Lung (tissue), 12 donors: ENCODE results near the gene GFY. TPM values are rescaled to one million over a fixed set of nuclear protein-coding genes. Genes with fewer than 3 reads are reported as not detected.

ENCODE experiments used
- ATAC-seq: fragments of 200-7000 bp; cut with Tn5 transposase; one replicate; pipeline ENCODE4 v1.9.1; 2020; ENCODE audit warnings: moderate number of reproducible peaks; ENCODE audit not compliant: insufficient read depth, low FRiP score
- DNase-seq, 3 donors: peaks; one replicate each; pipeline ENCODE4 v3.0.0-alpha.2; 2013 to 2017
- H3K27ac ChIP-seq, 2 donors: one replicate each; pipeline ENCODE4 v1.5.1; 2013; ENCODE audit warnings: mild to moderate bottlenecking in 2 of 2, moderate library complexity in 2 of 2, control low read depth in 1 of 2, inconsistent platforms in 1 of 2, low read depth in 1 of 2, low read length in 1 of 2
- H3K27me3 ChIP-seq, 3 donors: one replicate each; pipeline ENCODE4 v1.5.1; 2013; ENCODE audit warnings: low read length in 2 of 3; ENCODE audit not compliant: control insufficient read depth in 3 of 3, insufficient read depth in 3 of 3
- H3K36me3 ChIP-seq, 4 donors: one replicate each; pipeline ENCODE4 v1.5.1; 2013; ENCODE audit warnings: low read length in 4 of 4, mild to moderate bottlenecking in 1 of 4, moderate library complexity in 1 of 4; ENCODE audit not compliant: control insufficient read depth in 4 of 4, insufficient read depth in 4 of 4
- H3K4me1 ChIP-seq, 5 donors: one replicate each; pipeline ENCODE4 v1.5.1; 2013; ENCODE audit warnings: low read length in 5 of 5, mild to moderate bottlenecking in 2 of 5, moderate library complexity in 1 of 5; ENCODE audit not compliant: control insufficient read depth in 5 of 5, insufficient read depth in 5 of 5
- H3K4me3 ChIP-seq: one replicate; pipeline ENCODE4 v1.5.1; 2013; ENCODE audit warnings: mild to moderate bottlenecking, control low read depth, moderate library complexity
- H3K9ac ChIP-seq, 2 donors: one replicate each; pipeline ENCODE4 v1.5.1; 2013; ENCODE audit warnings: low read length in 2 of 2, control low read depth in 1 of 2; ENCODE audit not compliant: insufficient read depth in 1 of 2
- H3K9me3 ChIP-seq, 4 donors: one replicate each; pipeline ENCODE4 v1.5.1; 2013; ENCODE audit warnings: low read length in 3 of 4, mild to moderate bottlenecking in 1 of 4, moderate library complexity in 1 of 4; ENCODE audit not compliant: control insufficient read depth in 4 of 4, insufficient read depth in 3 of 4
- WGBS, 2 donors: extraction: QIAGEN DNeasy Blood & Tissue Kit; methylation state at CpG; one replicate each; pipeline ENCODE4 v1.1.7; 2013; 5-methylcytosine and 5-hydroxymethylcytosine counted together
- polyA plus RNA-seq, 2 donors: library from polyadenylated mRNA; stranded (reverse); fragments of 200-250 nt; gene quantifications; one replicate each; pipeline ENCODE4 v1.2.1, GENCODE V29; 2013
- total RNA-seq, 2 donors: library from RNA; depleted of rRNA in 1 of 2; stranded (reverse); fragments of >200 nt in 1 of 2; gene quantifications; one replicate each; pipeline ENCODE4 v1.2.1, GENCODE V29; 2014 to 2021
- TF ChIP-seq, protein P1 (sequence below): IDR thresholded peaks from 2 replicates; pipeline ENCODE4 v1.5.1; 2012; ENCODE audit warnings: mild to moderate bottlenecking; ENCODE audit errors: control extremely low read depth, extremely low read depth
- donor health status: control.
- donor health status: control.
- donor health status: Bipolar disorder and iron deficiency.
- donor health status: healthy.
- donor health status: DM: yes; HTN: yes; CAD: no.

Gene GFY
- total and polyA plus RNA-seq, 4 donors = not detected

- 95 to 98% methylated on average over 37 of the region's 37 CpGs for WGBS, 2 donors
- Histone ChIP-seq H3K27me3 (no peaks in the 10 kb centered on the region), H3K36me3 (peaks cover 0 to 44% (median 1%) of the 10 kb centered on the region in 4 donors), H3K4me1 (peaks cover 0 to 12% (median 5%) of the 10 kb centered on the region in 5 donors), H3K9ac (no peak overlapping the region), H3K9me3 (no peaks in the 10 kb centered on the region), H3K27ac (no peak overlapping the region), H3K4me3 (no peak overlapping the region)
- TF ChIP-seq, protein P1, sequence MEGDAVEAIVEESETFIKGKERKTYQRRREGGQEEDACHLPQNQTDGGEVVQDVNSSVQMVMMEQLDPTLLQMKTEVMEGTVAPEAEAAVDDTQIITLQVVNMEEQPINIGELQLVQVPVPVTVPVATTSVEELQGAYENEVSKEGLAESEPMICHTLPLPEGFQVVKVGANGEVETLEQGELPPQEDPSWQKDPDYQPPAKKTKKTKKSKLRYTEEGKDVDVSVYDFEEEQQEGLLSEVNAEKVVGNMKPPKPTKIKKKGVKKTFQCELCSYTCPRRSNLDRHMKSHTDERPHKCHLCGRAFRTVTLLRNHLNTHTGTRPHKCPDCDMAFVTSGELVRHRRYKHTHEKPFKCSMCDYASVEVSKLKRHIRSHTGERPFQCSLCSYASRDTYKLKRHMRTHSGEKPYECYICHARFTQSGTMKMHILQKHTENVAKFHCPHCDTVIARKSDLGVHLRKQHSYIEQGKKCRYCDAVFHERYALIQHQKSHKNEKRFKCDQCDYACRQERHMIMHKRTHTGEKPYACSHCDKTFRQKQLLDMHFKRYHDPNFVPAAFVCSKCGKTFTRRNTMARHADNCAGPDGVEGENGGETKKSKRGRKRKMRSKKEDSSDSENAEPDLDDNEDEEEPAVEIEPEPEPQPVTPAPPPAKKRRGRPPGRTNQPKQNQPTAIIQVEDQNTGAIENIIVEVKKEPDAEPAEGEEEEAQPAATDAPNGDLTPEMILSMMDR = no peak
- no peak for ATAC-seq
- DNase-seq = no peak
Measured at GRCh38 chr19:49461656-49462055, 36.5 kb downstream of the GFY start.

DNA sequence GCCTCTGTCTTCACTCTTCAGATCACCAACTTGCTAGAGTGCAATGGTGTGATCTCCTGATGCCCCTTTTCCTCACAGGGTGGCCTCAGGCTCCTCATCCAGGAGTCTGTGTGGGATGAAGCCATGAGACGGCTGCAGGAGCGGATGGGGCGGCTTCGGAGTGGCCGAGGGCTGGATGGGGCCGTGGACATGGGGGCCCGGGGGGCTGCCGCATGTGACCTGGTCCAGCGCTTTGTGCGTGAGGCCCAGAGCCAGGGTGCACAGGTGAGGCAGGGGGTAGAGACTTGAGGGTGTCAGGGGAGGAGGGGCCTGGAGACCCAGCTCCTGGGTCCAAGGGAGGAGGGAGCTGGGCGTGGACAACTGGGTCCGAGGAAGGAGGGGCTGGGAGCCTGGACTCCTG is 37.3 kb downstream of the GFY start:
- 89 to 90% methylated on average over 12 of the region's 12 CpGs for WGBS, 2 donors
- ATAC-seq = no peak
- H3K36me3 ChIP-seq = peaks cover 0 to 44% (median 1%) of the 10 kb centered on the region in 4 donors
- H3K4me3 ChIP-seq = no peak overlapping the region
- no peaks in the 10 kb centered on the region for H3K27me3 ChIP-seq
- TF ChIP-seq, protein P1 = no peak
- DNase-seq = no peak
- H3K9ac ChIP-seq = no peak overlapping the region
- no peak overlapping the region for H3K27ac ChIP-seq
- peaks cover 0 to 8% (median 5%) of the 10 kb centered on the region in 5 donors for H3K4me1 ChIP-seq
- no peaks in the 10 kb centered on the region for H3K9me3 ChIP-seq

DNA sequence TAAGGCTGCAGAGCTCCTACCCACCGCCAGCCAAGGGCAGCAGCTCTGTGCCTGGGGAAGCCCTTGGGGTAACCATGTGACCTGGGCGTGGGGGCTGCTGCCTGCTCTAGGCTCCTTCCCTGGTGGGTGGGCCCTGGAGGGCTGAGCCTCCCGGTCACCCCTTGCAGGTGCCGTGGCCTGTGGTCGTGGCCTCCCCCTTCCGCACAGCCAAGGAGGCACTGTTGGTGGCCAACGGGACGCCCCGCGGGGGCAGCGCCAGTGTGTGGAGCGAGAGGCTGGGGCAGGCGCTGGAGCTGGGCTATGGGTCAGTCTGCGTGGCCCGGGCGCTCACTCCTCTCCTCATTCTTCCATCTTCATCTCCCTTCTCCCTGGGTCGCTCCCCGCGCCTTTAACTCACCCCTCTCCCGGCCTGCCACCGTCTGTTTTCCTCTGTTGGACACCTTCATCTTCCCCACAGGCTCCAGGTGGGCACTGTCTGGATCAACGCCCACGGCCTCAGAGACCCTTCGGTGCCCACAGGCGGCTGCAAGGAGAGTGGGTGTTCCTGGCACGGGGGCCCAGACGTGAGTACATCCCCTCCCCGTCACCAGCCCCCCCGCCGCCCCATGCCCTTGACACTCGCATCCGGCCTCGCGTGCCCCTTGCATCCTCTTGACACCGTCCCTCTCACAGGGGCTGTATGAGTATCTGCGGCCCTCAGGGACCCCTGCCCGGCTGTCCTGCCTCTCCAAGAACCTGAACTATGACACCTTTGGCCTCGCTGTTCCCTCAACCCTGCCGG is 39.0 kb downstream of the GFY start:
- Histone ChIP-seq H3K27ac (no peak overlapping the region), H3K4me3 (no peak overlapping the region), H3K27me3 (no peaks in the 10 kb centered on the region), H3K9me3 (no peaks in the 10 kb centered on the region), H3K36me3 (peaks cover 0 to 42% (median 1%) of the 10 kb centered on the region in 4 donors), H3K4me1 (peaks cover 0 to under 1% (median 0%) of the 10 kb centered on the region in 5 donors), H3K9ac (no peak overlapping the region)
- DNase-seq (no peak), ATAC-seq (no peak)
- 94 to 95% methylated on average over 35 to 39 of the region's 39 CpGs for WGBS, 2 donors
- TF ChIP-seq, protein P1 = no peak
